Non-pigmented ciliary epithelial cell (primary cell): ENCODE measurements around the gene MROH8.
A peak's percentile ranks its signal among the peaks of the same experiment; 100 is the strongest.
"Not testable (repeated sequence)": the region's sequence is repeated elsewhere in the genome, so short reads cannot be mapped to it uniquely, and the experiment has no call there.

ENCODE experiments used
- DNase-seq: peaks from one replicate; pipeline ENCODE4 v3.0.0-alpha.2; 2010; ENCODE audit warnings: low read depth

Gene MROH8

GRCh38 chr20:37090407-37090806 is 88.9 kb downstream of the MROH8 start:
- no peak for DNase-seq

DNA sequence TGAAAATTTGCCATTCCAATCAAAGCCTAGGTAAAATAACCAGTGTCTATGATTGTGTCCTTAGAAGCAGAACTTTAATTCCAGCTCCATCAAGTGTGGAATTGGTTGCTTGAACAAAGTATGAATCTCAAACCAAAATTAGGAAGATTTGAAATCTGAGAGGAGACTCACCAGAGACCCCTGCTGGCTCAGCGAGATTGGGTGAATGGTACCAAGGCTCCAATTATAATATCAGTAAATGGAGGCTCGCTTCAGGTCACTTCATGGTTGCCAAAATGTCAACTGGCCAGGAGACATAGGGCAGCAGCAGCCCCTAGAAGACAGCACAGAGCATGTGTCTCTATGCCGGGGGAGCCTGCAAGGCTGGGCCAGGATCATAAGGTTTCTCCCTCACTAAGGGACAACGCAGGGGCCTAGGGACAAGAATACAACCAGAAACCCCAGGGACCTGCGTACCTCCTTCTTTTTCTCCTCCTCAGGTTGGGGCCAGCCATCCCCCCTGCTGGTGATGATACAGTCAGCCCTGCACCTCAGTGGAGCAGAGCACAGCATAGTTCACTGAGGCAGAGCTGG is 97.5 kb downstream of the MROH8 start:
- DNase-seq: no peak

GRCh38 chr20:37077009-37077408 is 102.3 kb downstream of the MROH8 start:
- DNase-seq: no peak

- no peak for DNase-seq
Measured at GRCh38 chr20:37075932-37076685, 103.2 kb downstream of the MROH8 start.

DNA sequence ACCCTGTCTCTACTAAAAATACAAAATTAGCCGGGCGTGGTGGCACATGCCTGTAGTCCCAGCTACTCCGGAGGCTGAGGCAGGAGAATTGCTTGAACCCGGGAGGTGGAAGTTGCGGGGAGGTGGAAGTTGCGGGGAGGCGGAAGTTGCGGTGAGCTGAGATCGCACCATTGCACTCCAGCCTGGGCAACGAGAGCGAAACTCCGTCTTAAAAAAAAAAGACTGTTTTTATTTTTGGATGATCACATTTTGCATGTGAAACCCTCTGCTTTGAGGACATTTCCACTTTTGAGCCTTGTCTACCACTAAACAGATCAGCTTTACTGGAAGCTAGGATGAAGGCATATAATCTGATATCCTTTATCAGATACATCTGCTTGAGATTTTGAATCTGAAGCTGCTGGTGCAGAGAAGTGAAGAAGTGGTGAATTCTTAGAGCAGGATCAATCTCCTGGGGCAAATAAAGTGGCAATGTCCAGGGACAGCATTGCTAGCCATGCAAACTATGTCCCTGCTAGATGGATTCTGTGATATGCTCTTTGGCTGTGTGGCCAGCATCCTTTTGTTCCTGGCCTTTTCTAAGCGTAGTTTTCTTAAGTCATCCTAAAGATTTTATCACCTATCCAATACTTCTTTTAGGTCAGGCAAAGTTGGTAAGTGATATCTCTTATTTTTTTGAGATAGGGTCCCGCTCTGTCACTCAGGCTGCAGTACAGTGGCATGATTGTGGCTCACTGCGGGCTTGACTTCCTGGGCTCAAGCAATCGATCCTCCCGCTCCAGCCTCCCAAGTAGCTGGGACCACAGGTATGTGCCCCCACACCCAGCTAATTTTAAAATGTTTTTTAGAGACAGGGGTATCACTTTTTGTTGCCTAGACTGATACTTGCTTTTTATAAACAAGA is 106.8 kb downstream of the MROH8 start:
- DNase-seq: no peak

DNA sequence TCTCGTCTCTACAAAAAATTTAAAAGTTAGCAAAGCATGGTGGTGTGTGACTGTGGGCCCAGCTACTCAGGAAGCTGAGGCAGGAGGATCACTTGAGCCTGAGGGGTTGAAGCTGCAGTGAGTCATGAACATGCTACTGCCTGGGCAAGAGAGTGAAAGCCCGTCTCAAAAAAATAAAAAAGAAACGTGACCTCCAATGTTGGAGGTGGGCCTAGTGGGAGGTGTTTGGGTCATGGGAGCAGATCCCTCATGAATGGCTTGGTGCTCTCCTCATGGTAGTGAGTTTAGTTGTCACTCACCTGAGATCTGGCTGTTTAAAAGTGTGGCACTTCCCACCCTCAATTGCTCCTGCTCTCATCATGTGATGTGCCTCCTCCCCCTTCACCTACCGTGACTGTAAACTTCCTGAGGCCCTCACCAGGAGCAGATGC is 107.9 kb downstream of the MROH8 start:
- DNase-seq: no peak

- DNase-seq: not testable (repeated sequence)
Measured at GRCh38 chr20:37069563-37069962, 109.8 kb downstream of the MROH8 start.

DNA sequence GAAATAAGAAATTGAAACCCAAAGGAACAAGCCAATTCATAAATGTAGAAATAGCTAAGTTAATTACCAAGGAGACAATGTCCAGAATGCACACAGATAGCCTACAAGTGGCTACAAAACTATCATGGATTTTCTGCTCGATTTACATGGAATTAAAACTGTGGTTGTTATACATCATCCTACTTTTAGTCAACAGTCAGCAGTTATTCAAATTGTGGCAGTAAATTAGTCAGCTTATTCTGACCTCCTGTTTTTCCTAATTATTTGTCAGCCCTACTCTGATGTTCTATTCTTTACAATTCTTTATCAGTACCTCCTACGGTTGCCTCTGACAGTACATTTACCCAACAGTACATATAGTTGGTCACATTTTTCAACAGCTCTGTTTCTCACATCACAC is 113.2 kb downstream of the MROH8 start:
- DNase-seq: no peak

DNA sequence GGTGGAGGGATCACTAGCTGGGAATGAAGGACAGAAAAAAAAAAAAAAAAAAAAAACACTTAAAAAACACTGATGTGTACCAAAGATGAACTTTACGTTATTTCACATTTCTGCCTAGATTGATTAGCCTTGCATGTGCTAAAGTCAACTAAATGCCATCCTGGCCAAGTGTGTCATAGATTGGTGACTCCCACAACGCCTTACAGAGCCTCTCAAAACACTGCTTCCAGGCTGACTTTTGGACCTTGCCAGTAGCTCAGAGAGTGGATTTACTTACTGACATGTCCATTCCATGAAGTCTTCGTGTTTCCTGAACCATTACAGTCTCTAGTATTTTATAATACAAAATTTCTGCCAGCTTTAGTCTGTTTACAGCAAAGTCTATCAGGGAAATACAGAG is 124.1 kb downstream of the MROH8 start:
- no peak for DNase-seq

DNA sequence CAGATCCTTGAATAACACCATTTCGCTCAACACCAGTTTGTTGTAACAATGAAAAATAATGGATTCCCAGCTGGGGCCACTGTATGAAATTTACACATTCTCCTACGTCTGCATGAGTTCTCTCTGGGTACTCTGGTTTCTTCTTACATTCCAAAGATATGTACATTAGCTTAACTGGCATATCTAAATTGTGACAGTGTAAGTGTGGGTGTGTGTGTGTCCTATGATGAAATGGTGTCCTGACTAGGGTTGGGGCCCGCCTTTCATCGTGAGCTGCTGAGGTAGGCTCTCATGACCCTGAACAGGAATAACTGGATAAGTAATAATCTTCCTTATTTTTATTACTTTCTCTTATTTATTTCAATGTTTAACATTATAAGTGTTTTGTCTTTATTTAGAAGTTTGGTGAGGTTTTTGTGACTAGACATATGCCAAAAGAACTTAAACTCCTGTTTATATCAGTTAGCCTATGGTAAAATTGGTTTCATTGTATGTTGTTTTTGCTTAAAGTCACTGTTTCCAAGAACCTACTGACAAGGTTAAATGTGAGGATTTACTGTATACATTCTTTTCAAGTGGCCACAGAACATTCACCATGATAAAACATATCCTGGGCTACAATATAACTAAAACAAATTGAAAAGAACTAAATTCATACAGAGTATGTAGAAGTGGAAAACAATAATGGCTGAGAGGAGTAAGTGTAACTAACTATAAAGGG is 126.0 kb downstream of the MROH8 start:
- peak; percentile 23 for DNase-seq
